ENCODE data around the gene DMRTB1. TPM values are rescaled to one million over a fixed set of nuclear protein-coding genes. Genes with fewer than 3 reads are reported as not detected.

DMRTB1 gene
- total RNA-seq, 1 donor from 2014 or later = not detected

GRCh38 chr1:53470584-53470983 lies 11.4 kb downstream of the DMRTB1 start:
- no peak for DNase-seq
- no peak overlapping the region for H3K27ac ChIP-seq
- H3K36me3 ChIP-seq = no peaks in the 10 kb centered on the region
- no peak for ATAC-seq
- no peaks in the 10 kb centered on the region for H3K9me3 ChIP-seq
- TF ChIP-seq CTCF (IDR thresholded peaks at IDR 0.05) = no peak
- H3K4me1 ChIP-seq = no peaks in the 10 kb centered on the region
- no peaks in the 10 kb centered on the region for H3K27me3 ChIP-seq (ENCODE audit: low read depth)
- no peak overlapping the region for H3K4me3 ChIP-seq
- intact Hi-C loops (cut with DNase I) = no loop called here

DNA sequence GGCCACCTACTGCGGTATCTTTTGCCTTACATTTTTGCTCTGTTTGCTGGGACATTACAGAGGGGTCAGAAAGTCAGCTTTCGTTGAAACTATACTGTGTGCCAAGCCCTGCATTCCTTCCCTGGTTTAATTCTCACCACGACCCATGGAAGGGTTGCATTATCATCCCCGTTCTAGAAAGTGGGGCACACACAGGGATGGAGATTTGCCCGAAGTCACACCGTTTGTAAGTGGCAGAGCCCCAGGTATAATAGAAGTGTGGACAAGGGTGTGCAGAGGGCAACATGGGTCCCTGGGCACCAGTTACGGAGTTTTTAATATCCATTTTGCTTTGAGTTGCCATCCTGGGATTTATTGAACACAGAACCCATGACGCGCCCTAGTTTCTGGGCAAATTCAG lies 11.8 kb downstream of the DMRTB1 start:
- Histone ChIP-seq H3K27ac (no peak overlapping the region), H3K4me1 (no peaks in the 10 kb centered on the region), H3K36me3 (no peaks in the 10 kb centered on the region), H3K27me3 (ENCODE audit: low read depth) (no peaks in the 10 kb centered on the region), H3K4me3 (no peak overlapping the region), H3K9me3 (no peaks in the 10 kb centered on the region)
- intact Hi-C loops (cut with DNase I) = no loop called here
- DNase-seq (no peak), ATAC-seq (no peak)
- no peak for TF ChIP-seq CTCF (IDR thresholded peaks at IDR 0.05)

- H3K9me3 ChIP-seq = no peaks in the 10 kb centered on the region
- no peak overlapping the region for H3K27ac ChIP-seq
- H3K4me1 ChIP-seq = no peaks in the 10 kb centered on the region
- no peaks in the 10 kb centered on the region for H3K27me3 ChIP-seq (ENCODE audit: low read depth)
- intact Hi-C loops (cut with DNase I) = no loop called here
- DNase-seq (no peak), ATAC-seq (no peak)
- H3K36me3 ChIP-seq = no peaks in the 10 kb centered on the region
- no peak for TF ChIP-seq CTCF (IDR thresholded peaks at IDR 0.05)
- H3K4me3 ChIP-seq = no peak overlapping the region
Observed at GRCh38 chr1:53473463-53473862, 14.3 kb downstream of the DMRTB1 start.

- Histone ChIP-seq H3K4me1 (no peaks in the 10 kb centered on the region), H3K27me3 (ENCODE audit: low read depth) (no peaks in the 10 kb centered on the region), H3K9me3 (no peaks in the 10 kb centered on the region), H3K27ac (no peak overlapping the region), H3K36me3 (no peaks in the 10 kb centered on the region), H3K4me3 (no peak overlapping the region)
- no peak for DNase-seq
- TF ChIP-seq CTCF (IDR thresholded peaks at IDR 0.05) = no peak
- intact Hi-C loops (cut with DNase I) = no loop called here
- no peak for ATAC-seq
Observed at GRCh38 chr1:53475664-53476063, 16.5 kb downstream of the DMRTB1 start.

GRCh38 chr1:53476579-53476978 lies 17.4 kb downstream of the DMRTB1 start:
- Histone ChIP-seq H3K4me1 (no peaks in the 10 kb centered on the region), H3K9me3 (no peaks in the 10 kb centered on the region), H3K4me3 (no peak overlapping the region), H3K27me3 (ENCODE audit: low read depth) (no peaks in the 10 kb centered on the region), H3K27ac (no peak overlapping the region), H3K36me3 (no peaks in the 10 kb centered on the region)
- intact Hi-C loops (cut with DNase I) = no loop called here
- no peak for DNase-seq
- no peak for TF ChIP-seq CTCF (IDR thresholded peaks at IDR 0.05)
- no peak for ATAC-seq

All from lower lobe of right lung (tissue), 2 donors.